OCI-LY1 (cell line): Measurements from ENCODE around the gene ZBBX.

Experiments used
- H2AFZ ChIP-seq: fragments of 200-600 bp; sonication (generic), shearing (Covaris generic); 2 replicates; pipeline ENCODE4 v1.6.0; 2014; ENCODE audit warnings: antibody characterized with exemption, mild to moderate bottlenecking, low read length
- H3F3A ChIP-seq: fragments of 200-600 bp; sonication (generic), shearing (Covaris generic); 2 replicates; pipeline ENCODE4 v1.6.0; 2014; ENCODE audit warnings: mild to moderate bottlenecking, antibody characterized with exemption, low read length, moderate library complexity; ENCODE audit not compliant: insufficient read depth
- H3K27ac ChIP-seq: fragments of 200-600 bp; sonication (generic); 2 replicates; pipeline ENCODE4 v1.5.1; 2014; ENCODE audit warnings: low read length, mixed run types, mild to moderate bottlenecking, low read depth; ENCODE audit not compliant: poor library complexity, severe bottlenecking
- H3K27me3 ChIP-seq: fragments of 200-600 bp; sonication (generic); 2 replicates; pipeline ENCODE4 v1.6.0; 2014; ENCODE audit warnings: antibody characterized with exemption, mild to moderate bottlenecking, low read length, moderate library complexity; ENCODE audit not compliant: insufficient read depth
- H3K36me3 ChIP-seq: fragments of 200-600 bp; sonication (generic); 2 replicates; pipeline ENCODE4 v1.6.1; 2014; ENCODE audit warnings: mild to moderate bottlenecking, antibody characterized with exemption, low read length, moderate library complexity, mixed read lengths; ENCODE audit not compliant: insufficient read depth
- H3K4me1 ChIP-seq: fragments of 200-600 bp; sonication (generic); 2 replicates; pipeline ENCODE4 v1.5.1; 2014; ENCODE audit warnings: mild to moderate bottlenecking, low read length, moderate library complexity; ENCODE audit not compliant: insufficient read depth, severe bottlenecking
- H3K4me2 ChIP-seq: fragments of 200-600 bp; sonication (generic), shearing (Covaris generic); 2 replicates; pipeline ENCODE4 v1.6.1; 2014; ENCODE audit warnings: low read length
- H3K4me3 ChIP-seq: fragments of 200-600 bp; sonication (generic); 2 replicates; pipeline ENCODE4 v1.5.1; 2014; ENCODE audit warnings: low read length, low read depth, mild to moderate bottlenecking, mixed read lengths; ENCODE audit not compliant: poor library complexity, severe bottlenecking
- H3K79me2 ChIP-seq: fragments of 200-600 bp; shearing (Covaris generic); 2 replicates; pipeline ENCODE4 v1.6.1; 2016; ENCODE audit warnings: mixed run types, low read length, mixed read lengths; ENCODE audit not compliant: insufficient read depth
- H3K9ac ChIP-seq: fragments of 200-600 bp; sonication (generic), shearing (Covaris generic); 2 replicates; pipeline ENCODE4 v1.6.1; 2014; ENCODE audit warnings: mild to moderate bottlenecking, low read length, mixed read lengths
- H3K9me2 ChIP-seq: fragments of 200-600 bp; sonication (generic), shearing (Covaris generic); 2 replicates; pipeline ENCODE4 v1.6.1; 2014; ENCODE audit warnings: low read depth, mild to moderate bottlenecking, low read length, mixed read lengths
- H3K9me3 ChIP-seq: fragments of 200-600 bp; shearing (Covaris generic); 2 replicates; pipeline ENCODE4 v1.6.1; 2014; ENCODE audit warnings: low read length, mixed read lengths
- H4K20me1 ChIP-seq: fragments of 200-600 bp; sonication (generic), shearing (Covaris generic); 2 replicates; pipeline ENCODE4 v1.6.0; 2016; ENCODE audit warnings: mild to moderate bottlenecking, low read length; ENCODE audit not compliant: insufficient read depth
- EZH2 ChIP-seq: fragments of 200-600 bp; sonication (generic), shearing (Covaris generic); IDR thresholded peaks from 2 replicates; pipeline ENCODE4 v1.8.0; 2017; ENCODE audit warnings: borderline replicate concordance, mixed run types, mild to moderate bottlenecking, antibody characterized with exemption, low read length, moderate library complexity, mixed read lengths
- TF ChIP-seq, protein P1 (sequence below): fragments of 200-600 bp; sonication (generic), shearing (Covaris generic); IDR thresholded peaks from 2 replicates; pipeline ENCODE4 v1.5.1; 2017; ENCODE audit warnings: mild to moderate bottlenecking, antibody characterized with exemption, low read length, moderate library complexity, mixed read lengths

ZBBX gene

DNA sequence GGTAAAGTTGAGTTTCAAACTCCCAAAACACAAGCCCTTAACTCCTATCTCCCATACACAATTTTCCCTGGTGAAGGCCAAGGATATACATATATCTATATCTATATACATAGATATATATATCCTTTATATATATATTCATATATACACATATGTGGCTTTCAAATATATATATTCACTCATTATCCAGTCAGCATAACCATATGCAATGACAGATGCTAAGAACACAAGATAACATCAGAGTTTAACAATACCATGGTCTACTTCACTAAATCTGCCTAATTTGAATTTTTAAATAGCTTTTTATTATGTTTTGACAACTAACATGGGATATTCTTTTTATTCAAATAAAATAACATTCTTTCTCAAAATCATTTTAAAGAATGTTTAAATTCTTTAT, 24.7 kb downstream of the ZBBX start:
- no peak overlapping the region for H3K9ac ChIP-seq
- H3K4me1 ChIP-seq, result no peaks in the 10 kb centered on the region
- H3K9me2 ChIP-seq, result no peaks in the 10 kb centered on the region
- no peak overlapping the region for H3K4me2 ChIP-seq
- no peaks in the 10 kb centered on the region for H3F3A ChIP-seq
- H3K36me3 ChIP-seq, result no peaks in the 10 kb centered on the region
- H2AFZ ChIP-seq, result no peak overlapping the region
- H4K20me1 ChIP-seq, result no peaks in the 10 kb centered on the region
- no peaks in the 10 kb centered on the region for H3K27me3 ChIP-seq
- no peak overlapping the region for H3K4me3 ChIP-seq
- TF ChIP-seq, protein P1, sequence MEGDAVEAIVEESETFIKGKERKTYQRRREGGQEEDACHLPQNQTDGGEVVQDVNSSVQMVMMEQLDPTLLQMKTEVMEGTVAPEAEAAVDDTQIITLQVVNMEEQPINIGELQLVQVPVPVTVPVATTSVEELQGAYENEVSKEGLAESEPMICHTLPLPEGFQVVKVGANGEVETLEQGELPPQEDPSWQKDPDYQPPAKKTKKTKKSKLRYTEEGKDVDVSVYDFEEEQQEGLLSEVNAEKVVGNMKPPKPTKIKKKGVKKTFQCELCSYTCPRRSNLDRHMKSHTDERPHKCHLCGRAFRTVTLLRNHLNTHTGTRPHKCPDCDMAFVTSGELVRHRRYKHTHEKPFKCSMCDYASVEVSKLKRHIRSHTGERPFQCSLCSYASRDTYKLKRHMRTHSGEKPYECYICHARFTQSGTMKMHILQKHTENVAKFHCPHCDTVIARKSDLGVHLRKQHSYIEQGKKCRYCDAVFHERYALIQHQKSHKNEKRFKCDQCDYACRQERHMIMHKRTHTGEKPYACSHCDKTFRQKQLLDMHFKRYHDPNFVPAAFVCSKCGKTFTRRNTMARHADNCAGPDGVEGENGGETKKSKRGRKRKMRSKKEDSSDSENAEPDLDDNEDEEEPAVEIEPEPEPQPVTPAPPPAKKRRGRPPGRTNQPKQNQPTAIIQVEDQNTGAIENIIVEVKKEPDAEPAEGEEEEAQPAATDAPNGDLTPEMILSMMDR, result no peak
- TF ChIP-seq EZH2, result no peak
- H3K27ac ChIP-seq, result no peak overlapping the region
- H3K9me3 ChIP-seq, result no peaks in the 10 kb centered on the region
- H3K79me2 ChIP-seq, result no peaks in the 10 kb centered on the region

DNA sequence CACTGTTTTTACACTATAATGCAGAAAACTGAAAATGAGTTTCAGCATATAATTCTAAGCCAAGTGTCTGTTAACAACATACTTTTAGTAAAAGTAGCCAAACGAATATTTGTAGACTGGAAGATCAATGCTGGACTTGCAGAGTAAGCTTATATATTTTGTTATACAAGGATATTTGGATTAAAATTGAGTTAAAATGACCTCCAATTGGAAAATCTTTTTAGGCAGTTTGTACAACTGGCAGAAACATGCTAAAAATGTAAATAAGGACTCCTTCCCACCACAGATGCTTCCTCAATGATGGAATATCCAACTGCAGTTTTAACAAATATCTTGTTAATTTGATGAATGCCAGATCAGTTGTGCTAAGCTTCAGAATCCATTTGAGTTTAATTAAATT, 25.3 kb downstream of the ZBBX start:
- Histone ChIP-seq H3K4me2 (no peak overlapping the region), H3K4me3 (no peak overlapping the region), H2AFZ (no peak overlapping the region), H3F3A (no peaks in the 10 kb centered on the region), H3K79me2 (no peaks in the 10 kb centered on the region), H3K9ac (no peak overlapping the region), H3K4me1 (no peaks in the 10 kb centered on the region), H3K27ac (no peak overlapping the region), H3K27me3 (no peaks in the 10 kb centered on the region), H3K9me3 (no peaks in the 10 kb centered on the region), H3K36me3 (no peaks in the 10 kb centered on the region), H4K20me1 (no peaks in the 10 kb centered on the region), H3K9me2 (no peaks in the 10 kb centered on the region)
- TF ChIP-seq, protein P1, result no peak
- TF ChIP-seq EZH2, result no peak

DNA sequence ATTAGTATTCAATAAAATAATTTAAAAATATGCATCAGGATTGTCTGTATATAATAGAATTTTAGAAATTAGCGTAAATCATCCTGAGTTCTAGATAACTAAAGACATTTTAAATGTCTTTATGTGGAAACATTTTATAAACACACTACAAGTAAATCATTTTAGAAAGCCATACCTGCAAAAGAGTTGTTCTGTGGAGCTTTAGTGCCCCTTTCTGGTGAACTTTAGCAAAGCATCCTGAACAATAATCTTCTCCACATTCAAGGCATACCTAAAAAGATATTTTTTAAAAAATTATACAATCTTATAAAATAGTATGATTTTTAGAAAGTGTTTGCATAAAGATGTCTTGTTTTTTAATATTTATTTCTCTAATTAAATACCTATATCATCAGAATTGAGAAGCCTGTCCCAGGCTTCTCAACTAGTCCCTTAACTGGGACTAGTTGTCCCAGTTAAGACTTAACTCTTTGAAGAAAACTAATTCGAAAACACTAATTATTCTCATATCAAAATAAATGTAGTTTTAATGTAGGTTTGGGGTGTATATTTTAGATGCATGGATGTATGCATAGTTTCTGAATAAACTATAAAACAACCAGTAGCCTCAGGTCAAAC, 29.7 kb downstream of the ZBBX start:
- no peak for TF ChIP-seq EZH2
- TF ChIP-seq, protein P1, result peak; percentile 59
- H3K27ac ChIP-seq, result no peak overlapping the region
- no peaks in the 10 kb centered on the region for H3K4me1 ChIP-seq
- H3K4me3 ChIP-seq, result no peak overlapping the region
- no peaks in the 10 kb centered on the region for H4K20me1 ChIP-seq
- H3K4me2 ChIP-seq, result no peak overlapping the region
- no peaks in the 10 kb centered on the region for H3K9me2 ChIP-seq
- H3F3A ChIP-seq, result no peaks in the 10 kb centered on the region
- no peaks in the 10 kb centered on the region for H3K9me3 ChIP-seq
- H2AFZ ChIP-seq, result no peak overlapping the region
- no peaks in the 10 kb centered on the region for H3K27me3 ChIP-seq
- H3K36me3 ChIP-seq, result no peaks in the 10 kb centered on the region
- no peak overlapping the region for H3K9ac ChIP-seq
- no peaks in the 10 kb centered on the region for H3K79me2 ChIP-seq
